ENCODE data around the gene CCSER1.

GRCh38 chr4:90145319-90145718, 18.1 kb downstream of the CCSER1 start:
- TF ChIP-seq POLR2A (IDR thresholded peaks at IDR 0.05; ENCODE audit: low read depth, low read length) (no peak), POLR2AphosphoS5 (IDR thresholded peaks at IDR 0.05; ENCODE audit: low read depth, low read length) (no peak), TAF1 (IDR thresholded peaks at IDR 0.05; ENCODE audit: borderline replicate concordance, low read depth, low read length) (no peak)
